Kidney (tissue), 14 donors: Measurements from ENCODE around the gene C8G. TPM values are rescaled to one million over a fixed set of nuclear protein-coding genes. Genes with fewer than 3 reads are reported as not detected.

Source experiments
- DNase-seq, 5 donors: peaks; one replicate each; pipeline ENCODE4 v3.0.0-alpha.2; 2013 to 2020
- FAIRE-seq: peaks from 2 replicates; lab custom pipeline; 2012; peaks lifted over from hg19 to GRCh38; lab: Jason Lieb, UNC
- H3K27ac ChIP-seq, 2 donors: one replicate each; pipeline ENCODE4 v1.7.0; 2013; ENCODE audit warnings: low read depth in 2 of 2, low read length in 2 of 2, inconsistent platforms in 1 of 2
- H3K27me3 ChIP-seq: one replicate; pipeline ENCODE4 v1.7.1; 2013; ENCODE audit warnings: low read length, inconsistent platforms; ENCODE audit not compliant: control insufficient read depth, insufficient read depth
- H3K36me3 ChIP-seq, 3 donors: one replicate each; pipeline versions ENCODE4 v1.7.0 to v1.7.1; 2013; ENCODE audit warnings: low read length in 3 of 3, control low read depth in 1 of 3, inconsistent platforms in 1 of 3; ENCODE audit not compliant: insufficient read depth in 3 of 3, control insufficient read depth in 2 of 3
- H3K4me1 ChIP-seq, 3 donors: one replicate each; pipeline versions ENCODE4 v1.7.0 to v1.7.1; 2013; ENCODE audit warnings: low read length in 3 of 3, inconsistent platforms in 1 of 3, low read depth in 1 of 3; ENCODE audit not compliant: control insufficient read depth in 2 of 3, insufficient read depth in 2 of 3
- H3K4me3 ChIP-seq, 3 donors: one replicate each; pipeline versions ENCODE4 v1.7.0 to v1.8.1; 2013; ENCODE audit warnings: low read length in 3 of 3, control low read depth in 1 of 3, inconsistent platforms in 1 of 3
- H3K9ac ChIP-seq, 3 donors: one replicate each; pipeline versions ENCODE4 v1.7.0 to v1.7.1; 2013; ENCODE audit warnings: low read length in 3 of 3, control low read depth in 1 of 3, inconsistent platforms in 1 of 3
- H3K9me3 ChIP-seq, 3 donors: one replicate each; pipeline versions ENCODE4 v1.7.0 to v1.7.1; 2013; ENCODE audit warnings: low read length in 3 of 3, control low read depth in 1 of 3, inconsistent platforms in 1 of 3; ENCODE audit not compliant: control insufficient read depth in 2 of 3, insufficient read depth in 1 of 3
- CTCF ChIP-seq: IDR thresholded peaks from 3 replicates; pipeline ENCODE4 v1.5.1; 2012; ENCODE audit warnings: mild to moderate bottlenecking, moderate library complexity, borderline replicate concordance; ENCODE audit not compliant: insufficient read depth; ENCODE audit errors: extremely low read depth
- intact Hi-C: fragments of 100-400 bp; cut with DNase I; formaldehyde crosslinking; loops from one replicate; pipeline ENCODE4 v1.11.1; 2022
- polyA plus RNA-seq: library from polyadenylated mRNA; stranded (reverse); fragments of 350-450 nt; fragmentation: Illumina TruSeq; extraction: RNeasy Lipid Tissue Mini Kit (QIAGEN cat#74804); gene quantifications from one replicate; pipeline ENCODE4 v1.2.3, GENCODE V29; 2014; ENCODE audit warnings: low read depth, low replicate concordance; ENCODE audit not compliant: insufficient read depth
- total RNA-seq: library from RNA; stranded (reverse); fragmentation: NEBNext Ultra II Directional; extraction: Animal tissue kit (Norgen Biotek cat#: 25700); gene quantifications from one replicate; pipeline ENCODE4 v1.2.1, GENCODE V29; 2021
- donor health status: control.
- donor health status: control.
- donor health status: control.
- donor health status: control.
- donor health status: control.
- donor health status: DM: yes; HTN: yes; CAD: no.
- donor health status: Normal renal cell carcinoma (clear cell type).

C8G gene
- total and polyA plus RNA-seq, 2 donors from 2014 or later = 1.9 to 2.1 TPM

- FAIRE-seq = no peak
- TF ChIP-seq CTCF = no peak
- intact Hi-C loops = no loop called here
- DNase-seq = no peak
- Histone ChIP-seq H3K4me1 (no peaks in the 10 kb centered on the region), H3K4me3 (no peak overlapping the region), H3K9me3 (no peaks in the 10 kb centered on the region), H3K27me3 (no peaks in the 10 kb centered on the region), H3K27ac (no peak overlapping the region), H3K36me3 (peaks cover 0 to 11% (median 9%) of the 10 kb centered on the region in 3 donors), H3K9ac (no peak overlapping the region)
These were observed 34.2 kb upstream of the C8G start for GRCh38 chr9:136910901-136911245.

- Histone ChIP-seq H3K9me3 (no peaks in the 10 kb centered on the region), H3K27me3 (no peaks in the 10 kb centered on the region), H3K27ac (no peak overlapping the region), H3K9ac (no peak overlapping the region), H3K4me3 (no peak overlapping the region), H3K4me1 (no peaks in the 10 kb centered on the region), H3K36me3 (peaks cover 0 to 16% (median 6%) of the 10 kb centered on the region in 3 donors)
- TF ChIP-seq CTCF = no peak
- intact Hi-C loops = no loop called here
- no peak for FAIRE-seq
- DNase-seq = no peak
These were observed 31.2 kb upstream of the C8G start for GRCh38 chr9:136913701-136914438.

GRCh38 chr9:136915632-136916329 lies 29.3 kb upstream of the C8G start:
- Histone ChIP-seq H3K9ac (no peak overlapping the region), H3K4me3 (no peak overlapping the region), H3K4me1 (no peaks in the 10 kb centered on the region), H3K36me3 (peaks cover 0 to 16% (median 6%) of the 10 kb centered on the region in 3 donors), H3K27ac (no peak overlapping the region), H3K27me3 (no peaks in the 10 kb centered on the region), H3K9me3 (no peaks in the 10 kb centered on the region)
- FAIRE-seq = no peak
- intact Hi-C loops = no loop called here
- TF ChIP-seq CTCF = no peak
- DNase-seq = no peak
